OCI-LY3 (cell line): ENCODE measurements around the gene PACRG.

ENCODE experiments used
- H2AFZ ChIP-seq: fragments of 200-600, 300-600 bp; shearing (Covaris generic); 2 replicates; pipeline ENCODE4 v1.6.0; 2014; ENCODE audit warnings: antibody characterized with exemption, low read depth, low read length
- H3K27ac ChIP-seq: fragments of 200-600, 300-600 bp; sonication (generic); 2 replicates; pipeline ENCODE4 v1.5.1; 2014; ENCODE audit warnings: mild to moderate bottlenecking, low read length, moderate library complexity, mixed read lengths
- H3K27me3 ChIP-seq: fragments of 200-600, 300-600 bp; sonication (generic); 2 replicates; pipeline ENCODE4 v1.6.1; 2014; ENCODE audit warnings: low read depth, low read length, mixed read lengths
- H3K36me3 ChIP-seq: fragments of 200-600, 300-600 bp; sonication (generic); replicated peaks from 2 replicates; pipeline ENCODE3; 2014; ENCODE audit warnings: low read depth, low read length, mixed read lengths
- H3K4me1 ChIP-seq: fragments of 300-600, 200-600 bp; sonication (generic); 2 replicates; pipeline ENCODE4 v1.6.1; 2014; ENCODE audit warnings: low read length, mixed read lengths
- H3K4me2 ChIP-seq: fragments of 200-600, 300-600 bp; sonication (generic); 2 replicates; pipeline ENCODE4 v1.6.1; 2014; ENCODE audit warnings: low read length, mixed read lengths
- H3K4me3 ChIP-seq: fragments of 300-600, 200-600 bp; sonication (generic); 2 replicates; pipeline ENCODE4 v1.5.1; 2014; ENCODE audit warnings: antibody characterized with exemption, mild to moderate bottlenecking, low read length, moderate library complexity
- H3K79me2 ChIP-seq: fragments of 300-600, 200-600 bp; shearing (Covaris generic); 2 replicates; pipeline ENCODE4 v1.6.1; 2014; ENCODE audit warnings: mild to moderate bottlenecking, low read length, mixed read lengths
- H3K9ac ChIP-seq: fragments of 300-600, 200-600 bp; shearing (Covaris generic); 2 replicates; pipeline ENCODE4 v1.6.0; 2014; ENCODE audit warnings: mild to moderate bottlenecking, low read length, moderate library complexity
- H3K9me3 ChIP-seq: fragments of 200-600, 300-600 bp; shearing (Covaris generic); 2 replicates; pipeline ENCODE4 v1.6.1; 2014; ENCODE audit warnings: low read length, mixed read lengths; ENCODE audit not compliant: insufficient read depth
- H4K20me1 ChIP-seq: fragments of 200-600, 300-600 bp; sonication (generic); 2 replicates; pipeline ENCODE4 v1.6.1; 2016; ENCODE audit warnings: low read length, mixed read lengths; ENCODE audit not compliant: insufficient read depth
- EZH2phosphoT487 ChIP-seq: fragments of 200-600 bp; shearing (Covaris generic); IDR thresholded peaks from 2 replicates; pipeline ENCODE4 v1.6.1; 2018; ENCODE audit warnings: antibody characterized with exemption, mixed run types, low read depth
- TF ChIP-seq, protein P1 (sequence below): fragments of 200-600, 300-600 bp; sonication (generic); IDR thresholded peaks from 2 replicates; pipeline ENCODE4 v1.5.1; 2014; ENCODE audit warnings: antibody characterized with exemption, low read length, low read depth

PACRG gene

GRCh38 chr6:163023700-163024099 lies 295.9 kb downstream of the PACRG start:
- no peaks in the 10 kb centered on the region for H3K79me2 ChIP-seq
- H3K4me2 ChIP-seq: no peak overlapping the region
- H3K9me3 ChIP-seq: no peaks in the 10 kb centered on the region
- H3K4me3 ChIP-seq: no peak overlapping the region
- H3K9ac ChIP-seq: no peak overlapping the region
- no peak overlapping the region for H3K27ac ChIP-seq
- TF ChIP-seq, protein P1, sequence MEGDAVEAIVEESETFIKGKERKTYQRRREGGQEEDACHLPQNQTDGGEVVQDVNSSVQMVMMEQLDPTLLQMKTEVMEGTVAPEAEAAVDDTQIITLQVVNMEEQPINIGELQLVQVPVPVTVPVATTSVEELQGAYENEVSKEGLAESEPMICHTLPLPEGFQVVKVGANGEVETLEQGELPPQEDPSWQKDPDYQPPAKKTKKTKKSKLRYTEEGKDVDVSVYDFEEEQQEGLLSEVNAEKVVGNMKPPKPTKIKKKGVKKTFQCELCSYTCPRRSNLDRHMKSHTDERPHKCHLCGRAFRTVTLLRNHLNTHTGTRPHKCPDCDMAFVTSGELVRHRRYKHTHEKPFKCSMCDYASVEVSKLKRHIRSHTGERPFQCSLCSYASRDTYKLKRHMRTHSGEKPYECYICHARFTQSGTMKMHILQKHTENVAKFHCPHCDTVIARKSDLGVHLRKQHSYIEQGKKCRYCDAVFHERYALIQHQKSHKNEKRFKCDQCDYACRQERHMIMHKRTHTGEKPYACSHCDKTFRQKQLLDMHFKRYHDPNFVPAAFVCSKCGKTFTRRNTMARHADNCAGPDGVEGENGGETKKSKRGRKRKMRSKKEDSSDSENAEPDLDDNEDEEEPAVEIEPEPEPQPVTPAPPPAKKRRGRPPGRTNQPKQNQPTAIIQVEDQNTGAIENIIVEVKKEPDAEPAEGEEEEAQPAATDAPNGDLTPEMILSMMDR: no peak
- no peak for TF ChIP-seq EZH2phosphoT487
- H4K20me1 ChIP-seq: no peaks in the 10 kb centered on the region
- no peaks in the 10 kb centered on the region for H3K4me1 ChIP-seq
- no peaks in the 10 kb centered on the region for H3K27me3 ChIP-seq
- no peak overlapping the region for H2AFZ ChIP-seq
- no peaks in the 10 kb centered on the region for H3K36me3 ChIP-seq

- Histone ChIP-seq H3K9ac (no peak overlapping the region), H3K9me3 (no peaks in the 10 kb centered on the region), H3K4me3 (no peak overlapping the region), H2AFZ (no peak overlapping the region), H3K79me2 (no peaks in the 10 kb centered on the region), H3K4me2 (no peak overlapping the region), H3K4me1 (no peaks in the 10 kb centered on the region), H3K27me3 (no peaks in the 10 kb centered on the region), H4K20me1 (no peaks in the 10 kb centered on the region), H3K36me3 (no peaks in the 10 kb centered on the region), H3K27ac (no peak overlapping the region)
- TF ChIP-seq, protein P1: no peak
- no peak for TF ChIP-seq EZH2phosphoT487
Observed at GRCh38 chr6:163026893-163027292, 299.1 kb downstream of the PACRG start.

- no peak overlapping the region for H3K4me2 ChIP-seq
- no peak overlapping the region for H2AFZ ChIP-seq
- H3K27me3 ChIP-seq: no peaks in the 10 kb centered on the region
- H3K4me3 ChIP-seq: no peak overlapping the region
- H3K79me2 ChIP-seq: no peaks in the 10 kb centered on the region
- H3K9ac ChIP-seq: no peak overlapping the region
- TF ChIP-seq EZH2phosphoT487: no peak
- TF ChIP-seq, protein P1: no peak
- H4K20me1 ChIP-seq: no peaks in the 10 kb centered on the region
- no peaks in the 10 kb centered on the region for H3K9me3 ChIP-seq
- no peaks in the 10 kb centered on the region for H3K36me3 ChIP-seq
- no peak overlapping the region for H3K27ac ChIP-seq
- H3K4me1 ChIP-seq: no peaks in the 10 kb centered on the region
Observed at GRCh38 chr6:163030980-163031379, 303.2 kb downstream of the PACRG start.

GRCh38 chr6:163031931-163032330 lies 304.2 kb downstream of the PACRG start:
- H3K4me3 ChIP-seq: no peak overlapping the region
- H3K4me2 ChIP-seq: no peak overlapping the region
- H2AFZ ChIP-seq: no peak overlapping the region
- no peaks in the 10 kb centered on the region for H3K36me3 ChIP-seq
- H4K20me1 ChIP-seq: no peaks in the 10 kb centered on the region
- H3K27ac ChIP-seq: no peak overlapping the region
- H3K27me3 ChIP-seq: no peaks in the 10 kb centered on the region
- H3K9ac ChIP-seq: no peak overlapping the region
- no peaks in the 10 kb centered on the region for H3K79me2 ChIP-seq
- no peak for TF ChIP-seq EZH2phosphoT487
- TF ChIP-seq, protein P1: no peak
- no peaks in the 10 kb centered on the region for H3K9me3 ChIP-seq
- H3K4me1 ChIP-seq: no peaks in the 10 kb centered on the region
